H9 (cell line): Measurements from ENCODE around the gene C4orf17. TPM values are rescaled to one million over a fixed set of nuclear protein-coding genes. Genes with fewer than 3 reads are reported as not detected.

Experiments used
- DNase-seq: peaks from one replicate; pipeline ENCODE4 v3.0.0-alpha.2; 2017
- H2AFZ ChIP-seq: one replicate; pipeline ENCODE4 v1.6.1; 2013; ENCODE audit warnings: mild to moderate bottlenecking, low read length, control low read depth, moderate library complexity
- H2AK5ac ChIP-seq: 2 replicates; pipeline ENCODE4 v1.6.1; 2013; ENCODE audit warnings: low read length, control low read depth, mixed read lengths; ENCODE audit not compliant: insufficient read length
- H2BK120ac ChIP-seq: one replicate; pipeline ENCODE4 v1.6.1; 2013; ENCODE audit warnings: low read depth, mild to moderate bottlenecking, low read length, control low read depth, inconsistent platforms; ENCODE audit not compliant: poor library complexity, severe bottlenecking
- H2BK12ac ChIP-seq: 2 replicates; pipeline ENCODE4 v1.6.1; 2013; ENCODE audit warnings: low read length, control low read depth, mixed read lengths, low read depth; ENCODE audit not compliant: insufficient read length
- H2BK15ac ChIP-seq: 2 replicates; pipeline ENCODE4 v1.6.1; 2013; ENCODE audit warnings: low read depth, low read length, control low read depth
- H2BK20ac ChIP-seq: one replicate; pipeline ENCODE4 v1.6.1; 2013; ENCODE audit warnings: low read depth, mild to moderate bottlenecking, low read length, control low read depth, inconsistent platforms; ENCODE audit not compliant: poor library complexity, severe bottlenecking
- H2BK5ac ChIP-seq: 2 replicates; pipeline ENCODE4 v1.6.1; 2013; ENCODE audit warnings: low read length, control low read depth, mixed read lengths; ENCODE audit not compliant: insufficient read length
- H3K14ac ChIP-seq: 2 replicates; pipeline ENCODE4 v1.6.1; 2013; ENCODE audit warnings: low read length, control low read depth; ENCODE audit not compliant: insufficient read depth
- H3K18ac ChIP-seq: 2 replicates; pipeline ENCODE4 v1.6.1; 2013; ENCODE audit warnings: low read depth, mild to moderate bottlenecking, mixed read lengths, low read length, control low read depth; ENCODE audit not compliant: insufficient read length
- H3K23ac ChIP-seq: 2 replicates; pipeline ENCODE4 v1.6.1; 2013; ENCODE audit warnings: low read length, control low read depth, mixed read lengths, low read depth; ENCODE audit not compliant: insufficient read length
- H3K23me2 ChIP-seq: 2 replicates; pipeline ENCODE4 v1.6.1; 2013; ENCODE audit warnings: low read depth, mild to moderate bottlenecking, mixed read lengths, low read length, control low read depth; ENCODE audit not compliant: insufficient read length, poor library complexity, severe bottlenecking
- H3K27ac ChIP-seq: 2 replicates; pipeline ENCODE4 v1.5.1; 2013; ENCODE audit warnings: low read length, control low read depth, mixed read lengths, low read depth; ENCODE audit not compliant: insufficient read length
- H3K27me3 ChIP-seq: 2 replicates; pipeline ENCODE4 v1.6.1; 2013; ENCODE audit warnings: low read length, control low read depth, inconsistent platforms; ENCODE audit not compliant: insufficient read depth
- H3K4ac ChIP-seq: 2 replicates; pipeline ENCODE4 v1.6.1; 2013; ENCODE audit warnings: low read depth, mild to moderate bottlenecking, control low read depth, inconsistent platforms, low read length, moderate library complexity
- H3K4me1 ChIP-seq: 2 replicates; pipeline ENCODE4 v1.6.1; 2013; ENCODE audit warnings: low read length, control low read depth, inconsistent platforms; ENCODE audit not compliant: insufficient read depth
- H3K4me2 ChIP-seq: 2 replicates; pipeline ENCODE4 v1.6.1; 2013; ENCODE audit warnings: low read length, control low read depth, mixed read lengths; ENCODE audit not compliant: insufficient read length, insufficient read depth
- H3K56ac ChIP-seq: 2 replicates; pipeline ENCODE4 v1.6.1; 2013; ENCODE audit warnings: low read depth, mild to moderate bottlenecking, mixed read lengths, low read length, control low read depth; ENCODE audit not compliant: insufficient read length
- H3K79me1 ChIP-seq: 2 replicates; pipeline ENCODE4 v1.6.1; 2013; ENCODE audit warnings: low read depth, mild to moderate bottlenecking, moderate library complexity, low read length, control low read depth, inconsistent platforms; ENCODE audit not compliant: insufficient read depth, poor library complexity, severe bottlenecking
- H3K79me2 ChIP-seq: 2 replicates; pipeline ENCODE4 v1.6.1; 2013; ENCODE audit warnings: low read length, control low read depth, inconsistent platforms; ENCODE audit not compliant: insufficient read depth
- H3K9ac ChIP-seq: 2 replicates; pipeline ENCODE4 v1.6.1; 2013; ENCODE audit warnings: low read length, control low read depth, mixed read lengths; ENCODE audit not compliant: insufficient read length; ENCODE audit errors: extremely low read depth
- H3K9me3 ChIP-seq: one replicate; pipeline ENCODE4 v1.6.1; 2013; ENCODE audit warnings: low read depth, low read length, inconsistent platforms; ENCODE audit not compliant: control insufficient read depth
- H3T11ph ChIP-seq: one replicate; pipeline ENCODE4 v1.6.1; 2013; ENCODE audit warnings: mild to moderate bottlenecking, low read length, control low read depth, inconsistent platforms
- H4K20me1 ChIP-seq: one replicate; pipeline ENCODE4 v1.6.1; 2013; ENCODE audit not compliant: control insufficient read depth, insufficient read length, insufficient read depth
- H4K5ac ChIP-seq: 2 replicates; pipeline ENCODE4 v1.6.1; 2013; ENCODE audit warnings: low read depth, mild to moderate bottlenecking, mixed read lengths, low read length, control low read depth; ENCODE audit not compliant: insufficient read length
- H4K8ac ChIP-seq: replicated peaks from 2 replicates; pipeline ENCODE4 v1.6.1; 2013; ENCODE audit warnings: low read length, control low read depth, mixed read lengths, low read depth; ENCODE audit not compliant: insufficient read length
- H4K91ac ChIP-seq: 2 replicates; pipeline ENCODE4 v1.6.1; 2013; ENCODE audit warnings: low read depth, mild to moderate bottlenecking, moderate library complexity, mixed read lengths, low read length, control low read depth; ENCODE audit not compliant: insufficient read length
- H3K27ac Mint-ChIP-seq, 3 experiments: 2 replicates in 2 of 3; 3 replicates in 1 of 3; pipeline ENCODE4 v1.8.0; 2020 to 2021; ENCODE audit warnings: mixed read lengths in 3 of 3, mild to moderate bottlenecking in 1 of 3, moderate library complexity in 1 of 3
- H3K27me3 Mint-ChIP-seq: 2 replicates; pipeline ENCODE4 v1.8.0; 2021; ENCODE audit warnings: low read depth, mild to moderate bottlenecking, moderate library complexity, mixed read lengths
- H3K36me3 Mint-ChIP-seq, 3 experiments: 2 replicates in 2 of 3; 3 replicates in 1 of 3; pipeline ENCODE4 v1.8.0; 2020 to 2021; ENCODE audit warnings: low read depth in 3 of 3, mixed read lengths in 3 of 3; ENCODE audit not compliant: insufficient read depth in 1 of 3
- H3K4me1 Mint-ChIP-seq, 2 experiments: 2 replicates each; pipeline ENCODE4 v1.8.0; 2020; ENCODE audit warnings: mixed read lengths in 2 of 2
- H3K4me3 Mint-ChIP-seq, 2 experiments: 2 replicates in 1 of 2; 3 replicates in 1 of 2; pipeline ENCODE4 v1.8.0; 2020 to 2021; ENCODE audit warnings: mild to moderate bottlenecking in 2 of 2, mixed read lengths in 2 of 2, moderate library complexity in 1 of 2
- H3K9me3 Mint-ChIP-seq, 2 experiments: 2 replicates in 1 of 2; 3 replicates in 1 of 2; pipeline ENCODE4 v1.8.0; 2020; ENCODE audit warnings: mild to moderate bottlenecking in 2 of 2, mixed read lengths in 2 of 2, moderate library complexity in 1 of 2
- WGBS: extraction: QIAGEN DNeasy Blood & Tissue Kit; methylation state at CpG from one replicate; pipeline ENCODE4 v1.1.7; 2013; ENCODE audit warnings: missing lambda C conversion rate, low lambda C conversion rate, mixed read lengths; ENCODE audit not compliant: insufficient read length; ENCODE audit errors: extremely low coverage; 5-methylcytosine and 5-hydroxymethylcytosine counted together
- total RNA-seq: library from RNA; stranded (reverse); gene quantifications from 2 replicates; pipeline ENCODE4 v1.2.1, GENCODE V29; 2021
- TF ChIP-seq, protein P1 (sequence below): fragments of 200-600 bp; sonication (generic); conservative IDR thresholded peaks from 3 replicates; pipeline ENCODE4 v1.8.0; 2021; ENCODE audit warnings: antibody characterized with exemption, mild to moderate bottlenecking

Gene C4orf17
- total RNA-seq, 1 experiment from 2014 or later: not detected

DNA sequence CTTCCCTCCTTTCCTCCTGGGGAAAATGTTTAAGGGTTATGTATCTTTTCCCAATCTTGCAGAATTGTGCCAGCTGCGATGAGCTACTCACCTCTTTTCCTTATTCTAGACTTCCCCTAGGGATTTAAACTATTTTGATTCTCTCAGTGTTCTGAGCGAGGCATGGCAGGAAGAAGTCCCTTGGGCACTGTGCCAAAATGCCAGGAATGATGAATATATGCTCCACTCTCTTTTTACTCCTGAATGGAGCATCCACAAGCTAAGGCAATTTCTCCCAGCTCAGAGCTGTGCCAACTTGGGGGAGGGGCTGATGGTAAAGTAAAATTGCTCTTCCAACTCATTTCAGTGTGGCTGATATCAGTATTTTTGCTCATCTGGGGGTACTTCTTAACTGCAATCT lies 4.0 kb upstream of the C4orf17 start:
- Histone ChIP-seq H2BK15ac (0 out of 2 replicates have a peak overlapping the region, but pooled peaks have one; percentile 6), H3K4me2 (no peak overlapping the region), H3K27ac (no peak overlapping the region), H3K18ac (no peak overlapping the region), H4K5ac (no peak overlapping the region), H4K8ac (no peak overlapping the region), H3K27me3 (no peaks in the 10 kb centered on the region), H2BK12ac (no peak overlapping the region), H2BK120ac (no peak overlapping the region), H3T11ph (no peak overlapping the region), H3K14ac (no peak overlapping the region), H2AFZ (no peak overlapping the region), H3K4ac (no peak overlapping the region), H3K79me2 (no peaks in the 10 kb centered on the region), H3K79me1 (no peaks in the 10 kb centered on the region), H3K4me1 (no peaks in the 10 kb centered on the region), H3K9me3 (no peaks in the 10 kb centered on the region), H2BK5ac (no peak overlapping the region), H3K23me2 (no peaks in the 10 kb centered on the region), H4K20me1 (no peaks in the 10 kb centered on the region), H3K9ac (no peak overlapping the region), H2AK5ac (no peak overlapping the region), H4K91ac (no peak overlapping the region), H3K23ac (no peak overlapping the region), H3K56ac (no peak overlapping the region), H2BK20ac (no peak overlapping the region)
- H3K27ac Mint-ChIP-seq: no peak overlapping the region; a peak in 1 of 7 replicates
- peaks cover 0 to 4% (median 0%) of the 10 kb centered on the region in 3 experiments; a peak in 2 of 7 replicates for H3K36me3 Mint-ChIP-seq
- TF ChIP-seq, protein P1, sequence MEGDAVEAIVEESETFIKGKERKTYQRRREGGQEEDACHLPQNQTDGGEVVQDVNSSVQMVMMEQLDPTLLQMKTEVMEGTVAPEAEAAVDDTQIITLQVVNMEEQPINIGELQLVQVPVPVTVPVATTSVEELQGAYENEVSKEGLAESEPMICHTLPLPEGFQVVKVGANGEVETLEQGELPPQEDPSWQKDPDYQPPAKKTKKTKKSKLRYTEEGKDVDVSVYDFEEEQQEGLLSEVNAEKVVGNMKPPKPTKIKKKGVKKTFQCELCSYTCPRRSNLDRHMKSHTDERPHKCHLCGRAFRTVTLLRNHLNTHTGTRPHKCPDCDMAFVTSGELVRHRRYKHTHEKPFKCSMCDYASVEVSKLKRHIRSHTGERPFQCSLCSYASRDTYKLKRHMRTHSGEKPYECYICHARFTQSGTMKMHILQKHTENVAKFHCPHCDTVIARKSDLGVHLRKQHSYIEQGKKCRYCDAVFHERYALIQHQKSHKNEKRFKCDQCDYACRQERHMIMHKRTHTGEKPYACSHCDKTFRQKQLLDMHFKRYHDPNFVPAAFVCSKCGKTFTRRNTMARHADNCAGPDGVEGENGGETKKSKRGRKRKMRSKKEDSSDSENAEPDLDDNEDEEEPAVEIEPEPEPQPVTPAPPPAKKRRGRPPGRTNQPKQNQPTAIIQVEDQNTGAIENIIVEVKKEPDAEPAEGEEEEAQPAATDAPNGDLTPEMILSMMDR: no peak
- peaks cover 0 to 10% of the 10 kb centered on the region in 2 experiments; a peak in 3 of 5 replicates for H3K9me3 Mint-ChIP-seq
- DNase-seq: no peak
- H3K4me1 Mint-ChIP-seq: peaks cover 10% of the 10 kb centered on the region in 2 experiments
- WGBS: no CpG with 5 or more reads among the region's 2 CpGs
- no peak overlapping the region for H3K4me3 Mint-ChIP-seq
- H3K27me3 Mint-ChIP-seq: no peaks in the 10 kb centered on the region; the same call in 1 of the 2 replicates
